Neuron (in vitro differentiated cells): ENCODE data around the gene OR51S1.
"Not testable (repeated sequence)": the region's sequence is repeated elsewhere in the genome, so short reads cannot be mapped to it uniquely, and the experiment has no call there.

ENCODE experiments used
- H2AFZ ChIP-seq: one replicate; pipeline ENCODE4 v1.6.1; 2013; ENCODE audit warnings: low read depth, mild to moderate bottlenecking, inconsistent platforms, low read length, moderate library complexity
- H3K27me3 ChIP-seq: one replicate; pipeline ENCODE4 v1.6.1; 2013; ENCODE audit warnings: low read length; ENCODE audit not compliant: insufficient read depth
- H3K36me3 ChIP-seq: one replicate; pipeline ENCODE4 v1.6.1; 2013; ENCODE audit warnings: low read length; ENCODE audit not compliant: insufficient read depth
- H3K4me1 ChIP-seq: one replicate; pipeline ENCODE4 v1.6.1; 2013; ENCODE audit warnings: low read length; ENCODE audit not compliant: insufficient read depth
- H3K4me3 ChIP-seq: 2 replicates; pipeline ENCODE4 v1.5.1; 2013; ENCODE audit warnings: mild to moderate bottlenecking, low read length, moderate library complexity
- H3K9me3 ChIP-seq: one replicate; pipeline ENCODE4 v1.6.1; 2013; ENCODE audit warnings: low read length

Gene OR51S1

DNA sequence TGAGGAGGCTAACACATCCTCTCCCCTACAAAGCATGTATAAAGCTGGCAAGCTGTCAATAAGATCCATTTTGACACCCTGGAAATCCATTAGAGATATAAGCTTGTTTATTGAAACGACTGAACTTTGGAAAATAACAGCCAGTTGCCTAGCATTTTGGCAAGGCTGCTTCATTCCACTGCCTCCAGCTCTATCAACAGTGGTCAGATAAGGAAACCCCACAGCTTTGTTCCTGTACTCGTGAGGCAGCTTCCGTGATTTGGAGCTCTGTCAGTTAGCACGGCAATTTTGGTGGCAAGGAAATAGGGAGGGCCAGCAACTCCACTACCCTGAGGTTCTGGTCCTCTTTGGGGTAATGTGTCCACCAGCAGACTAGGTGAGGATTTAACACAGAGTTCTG is 2.0 kb upstream of the OR51S1 start:
- Histone ChIP-seq H3K4me3 (no peak overlapping the region), H2AFZ (no peak overlapping the region), H3K4me1 (no peaks in the 10 kb centered on the region), H3K27me3 (no peaks in the 10 kb centered on the region), H3K9me3 (no peaks in the 10 kb centered on the region), H3K36me3 (no peaks in the 10 kb centered on the region)

DNA sequence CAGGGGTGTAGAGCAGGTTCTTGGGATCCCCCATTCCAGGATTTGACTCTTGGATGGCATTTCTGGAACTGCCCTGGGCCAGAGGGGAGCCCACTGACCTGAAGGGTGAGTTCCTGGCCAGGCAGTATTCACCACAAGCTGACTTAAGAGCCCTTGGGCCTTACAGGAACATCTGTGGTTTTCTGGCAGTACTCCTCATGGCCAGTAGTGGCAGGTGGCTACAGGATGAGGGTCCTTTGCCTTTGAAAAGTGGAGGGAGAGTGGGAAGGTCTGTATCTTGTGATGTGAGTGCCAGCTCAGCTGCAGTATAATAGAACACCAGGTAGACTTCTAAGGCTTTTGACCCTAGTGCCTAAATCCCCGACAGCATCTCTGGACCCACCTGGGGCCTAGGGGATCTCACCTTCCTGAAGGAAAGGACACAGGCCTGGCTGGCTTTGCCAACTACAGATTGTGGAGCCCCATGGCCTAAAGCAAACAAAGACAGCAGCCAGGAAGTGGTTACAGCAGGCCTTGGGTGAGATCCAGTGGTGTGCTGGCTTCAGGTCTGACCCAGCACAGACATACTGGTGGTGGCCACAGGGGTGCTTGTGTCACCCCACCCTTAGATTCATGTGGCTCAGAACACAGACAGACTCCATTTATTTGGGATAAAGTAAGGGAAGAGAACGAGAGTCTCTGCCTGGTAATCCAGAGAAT is 9.0 kb downstream of the OR51S1 start:
- Histone ChIP-seq H2AFZ (no peak overlapping the region), H3K4me3 (no peak overlapping the region), H3K36me3 (no peaks in the 10 kb centered on the region), H3K4me1 (no peaks in the 10 kb centered on the region), H3K9me3 (no peaks in the 10 kb centered on the region), H3K27me3 (no peaks in the 10 kb centered on the region)

- Histone ChIP-seq H3K4me1 (no peaks in the 10 kb centered on the region), H3K9me3 (no peaks in the 10 kb centered on the region), H3K27me3 (no peaks in the 10 kb centered on the region), H3K4me3 (no peak overlapping the region), H3K36me3 (no peaks in the 10 kb centered on the region), H2AFZ (no peak overlapping the region)
Observed at GRCh38 chr11:4830909-4831308, 18.1 kb downstream of the OR51S1 start.

GRCh38 chr11:4830346-4830745 is 18.7 kb downstream of the OR51S1 start:
- Histone ChIP-seq H3K36me3 (no peaks in the 10 kb centered on the region), H3K4me3 (no peak overlapping the region), H3K27me3 (no peaks in the 10 kb centered on the region), H3K4me1 (no peaks in the 10 kb centered on the region), H2AFZ (no peak overlapping the region), H3K9me3 (no peaks in the 10 kb centered on the region)

DNA sequence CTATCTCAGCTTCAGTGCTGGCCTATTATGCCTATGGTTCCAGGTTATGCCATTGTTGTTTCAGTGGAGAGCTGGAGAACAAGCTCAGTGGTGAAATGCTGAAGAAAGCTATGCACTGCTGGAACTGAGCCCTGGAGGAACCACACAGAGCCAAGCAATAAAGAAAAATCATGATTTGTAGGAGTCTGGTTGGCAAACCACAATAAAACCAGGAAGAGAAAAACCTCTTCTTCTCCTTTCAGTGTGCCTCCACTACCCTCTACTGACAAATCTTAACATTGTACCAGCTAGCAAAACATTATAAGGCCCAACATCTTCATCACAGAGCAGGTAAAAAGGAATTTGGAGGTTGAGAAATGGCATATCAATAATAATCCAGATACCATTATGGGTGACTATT is 22.6 kb downstream of the OR51S1 start:
- H3K4me1 ChIP-seq = no peaks in the 10 kb centered on the region
- H2AFZ ChIP-seq = no peak overlapping the region
- H3K27me3 ChIP-seq = no peaks in the 10 kb centered on the region
- no peak overlapping the region for H3K4me3 ChIP-seq
- no peaks in the 10 kb centered on the region for H3K9me3 ChIP-seq
- H3K36me3 ChIP-seq = no peaks in the 10 kb centered on the region

- H3K4me3 ChIP-seq = no peak overlapping the region
- no peaks in the 10 kb centered on the region for H3K4me1 ChIP-seq
- no peaks in the 10 kb centered on the region for H3K36me3 ChIP-seq
- H2AFZ ChIP-seq = no peak overlapping the region
- no peaks in the 10 kb centered on the region for H3K27me3 ChIP-seq
- H3K9me3 ChIP-seq = no peaks in the 10 kb centered on the region
Observed at GRCh38 chr11:4825132-4825531, 23.9 kb downstream of the OR51S1 start.

- Histone ChIP-seq H3K4me1 (no peaks in the 10 kb centered on the region), H3K9me3 (no peaks in the 10 kb centered on the region), H3K27me3 (no peaks in the 10 kb centered on the region), H2AFZ (no peak within 1 kb of the TSS), H3K4me3 (no peak within 1 kb of the TSS), H3K36me3 (no peaks in the 10 kb centered on the region)
Observed at GRCh38 chr11:4821021-4821420, 28.0 kb downstream of the OR51S1 start, which contains the start of gene OR51F2. TSS of gene OR51F2 (plus strand) at chr11:4821321. CDS start at chr11:4821422, 101 bp downstream.

GRCh38 chr11:4809246-4809645 is 39.8 kb downstream of the OR51S1 start:
- H2AFZ ChIP-seq = no peak overlapping the region
- H3K36me3 ChIP-seq = no peaks in the 10 kb centered on the region
- H3K4me3 ChIP-seq = no peak overlapping the region
- no peaks in the 10 kb centered on the region for H3K27me3 ChIP-seq
- no peaks in the 10 kb centered on the region for H3K4me1 ChIP-seq
- no peaks in the 10 kb centered on the region for H3K9me3 ChIP-seq

DNA sequence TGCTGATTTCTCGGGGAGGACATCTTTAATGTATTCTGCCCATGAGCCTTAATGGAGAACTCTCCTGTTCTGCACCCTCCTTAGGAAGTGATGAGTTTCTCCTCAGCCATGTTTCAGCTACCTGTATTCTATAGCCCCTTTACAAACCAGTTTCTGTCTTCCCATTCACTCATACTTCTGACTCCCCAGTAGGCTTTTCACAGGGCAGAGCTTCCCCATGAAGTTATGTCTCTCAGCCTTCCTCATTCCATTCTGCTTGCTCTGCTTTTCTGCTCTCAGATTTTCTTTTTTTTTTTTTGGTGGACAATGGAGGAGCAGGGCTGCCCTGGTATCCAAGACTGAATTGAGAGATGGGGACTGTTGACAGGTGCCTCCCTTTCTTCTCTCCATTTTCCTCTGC is 40.5 kb downstream of the OR51S1 start:
- no peaks in the 10 kb centered on the region for H3K4me1 ChIP-seq
- H2AFZ ChIP-seq = no peak overlapping the region
- no peaks in the 10 kb centered on the region for H3K9me3 ChIP-seq
- no peaks in the 10 kb centered on the region for H3K27me3 ChIP-seq
- no peak overlapping the region for H3K4me3 ChIP-seq
- no peaks in the 10 kb centered on the region for H3K36me3 ChIP-seq

GRCh38 chr11:4804280-4804679 is 44.7 kb downstream of the OR51S1 start, which contains the start of gene OR52R1:
TSS of gene OR52R1 (minus strand) at chr11:4804380. CDS start at chr11:4804380, 0 bp downstream.
- H3K4me1 ChIP-seq = no peaks in the 10 kb centered on the region
- no peaks in the 10 kb centered on the region for H3K36me3 ChIP-seq
- H2AFZ ChIP-seq = no peak within 1 kb of the TSS
- H3K9me3 ChIP-seq = no peaks in the 10 kb centered on the region
- H3K4me3 ChIP-seq = no peak within 1 kb of the TSS
- no peaks in the 10 kb centered on the region for H3K27me3 ChIP-seq

DNA sequence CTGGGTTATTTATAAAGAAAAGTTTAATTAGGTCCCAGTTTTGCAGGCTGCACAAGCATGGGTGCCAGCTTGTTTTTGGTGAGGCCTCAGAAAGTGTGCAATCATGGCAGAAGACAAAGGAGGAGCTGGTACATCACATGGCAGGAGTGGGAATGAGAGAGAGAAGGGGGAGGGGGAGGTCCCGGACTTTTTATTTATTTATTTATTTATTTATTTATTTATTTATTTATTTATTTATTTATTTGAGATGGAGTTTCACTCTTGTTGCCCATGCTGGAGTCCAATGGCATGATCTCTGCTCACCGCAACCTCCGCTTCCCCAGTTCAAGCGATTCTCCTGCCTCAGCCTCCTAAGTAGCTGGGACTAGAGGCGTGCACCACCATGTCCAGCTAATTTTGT is 47.7 kb downstream of the OR51S1 start:
- H2AFZ ChIP-seq, H3K4me1 ChIP-seq, H3K4me3 ChIP-seq, H3K27me3 ChIP-seq, H3K36me3 ChIP-seq, H3K9me3 ChIP-seq: not testable (repeated sequence)

DNA sequence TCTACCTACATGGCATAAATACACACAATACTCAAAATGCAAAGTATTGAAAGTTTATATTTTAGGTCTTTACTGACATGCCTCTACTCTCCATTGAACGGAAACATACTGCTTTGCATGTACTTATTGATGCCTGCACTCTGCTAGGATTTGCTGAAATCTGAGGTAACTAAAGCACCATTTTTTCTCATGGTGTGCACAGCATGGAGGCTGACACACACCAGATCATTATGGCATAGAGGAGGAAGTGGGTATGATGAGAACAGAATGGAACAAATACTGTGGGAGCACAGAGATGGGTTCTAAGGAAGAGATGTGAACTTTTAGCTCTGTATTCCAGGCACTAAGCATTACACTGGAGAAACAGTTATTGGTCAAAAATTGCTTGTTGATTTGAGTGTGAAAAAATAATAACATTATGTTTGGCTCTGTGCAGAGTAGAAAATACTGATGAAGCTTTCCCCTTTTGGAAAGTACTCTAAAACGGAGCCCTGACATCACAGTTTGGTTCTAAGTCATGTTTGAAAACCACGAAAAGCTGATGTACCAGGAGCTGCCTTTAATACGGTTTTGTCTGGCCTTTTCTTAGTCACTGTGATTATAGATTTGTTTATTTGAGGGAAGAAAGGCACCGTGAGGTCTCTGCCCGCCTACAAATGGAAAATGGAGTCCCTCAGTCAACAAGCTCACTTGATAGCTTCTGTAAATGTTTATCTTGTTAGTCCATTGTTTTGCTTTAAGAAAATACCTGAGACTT is 50.4 kb downstream of the OR51S1 start:
- H3K4me3 ChIP-seq = no peak overlapping the region
- no peak overlapping the region for H2AFZ ChIP-seq
- H3K36me3 ChIP-seq = no peaks in the 10 kb centered on the region

More for the DNA sequence above, 50.4 kb downstream of the OR51S1 start:
- Histone ChIP-seq H3K4me1 (no peaks in the 10 kb centered on the region), H3K9me3 (no peaks in the 10 kb centered on the region), H3K27me3 (no peaks in the 10 kb centered on the region)
